IMR-90 (cell line): ENCODE results near the gene SLC9A3. TPM values are rescaled to one million over a fixed set of nuclear protein-coding genes. Genes with fewer than 3 reads are reported as not detected.

Experiments
- ATAC-seq: fragments of 200-7000 bp; cut with Tn5 transposase; 2 replicates; pipeline ENCODE4 v1.9.1; 2020; ENCODE audit warnings: low read depth, mild to moderate bottlenecking, moderate library complexity
- BruUV-seq: library from RNA; stranded (reverse); fragments of 400-500 nt; replicated peaks from 2 replicates; lab custom pipeline; 2021; lab: Mats Ljungman, UMichigan
- CTCF ChIA-PET: fragments of 300-600 bp; formaldehyde crosslinking; extraction: SDS; loops from one replicate; lab custom pipeline; 2021; ENCODE audit warnings: antibody characterized with exemption; lab: Yijun Ruan, JAX
- POLR2A ChIA-PET: fragments of 300-600 bp; sonication (Branson Sonifier 250); formaldehyde crosslinking; loops from one replicate; lab custom pipeline; 2022; ENCODE audit warnings: antibody characterized with exemption; ENCODE audit not compliant: unreplicated experiment; lab: Charles Lee
- DNase-seq: peaks from one replicate; pipeline ENCODE4 v3.0.0; 2013
- H2AFZ ChIP-seq: replicated peaks from 2 replicates; pipeline ENCODE3; 2013; ENCODE audit warnings: low read length, mild to moderate bottlenecking; ENCODE audit not compliant: poor library complexity
- H2AK5ac ChIP-seq: 2 replicates; pipeline ENCODE4 v1.6.1; 2013; ENCODE audit warnings: low read depth, low read length, inconsistent platforms
- H2AK9ac ChIP-seq: replicated peaks from 2 replicates; pipeline ENCODE3; 2013; ENCODE audit warnings: mild to moderate bottlenecking, low read depth, low read length, moderate library complexity; ENCODE audit not compliant: poor library complexity
- H2BK120ac ChIP-seq: 2 replicates; pipeline ENCODE4 v1.6.1; 2013; ENCODE audit warnings: low read depth, low read length, inconsistent platforms
- H2BK15ac ChIP-seq: 3 replicates; pipeline ENCODE4 v1.6.1; 2013; ENCODE audit warnings: low read depth, low read length, inconsistent platforms
- H2BK20ac ChIP-seq: 2 replicates; pipeline ENCODE4 v1.6.1; 2013; ENCODE audit warnings: low read depth, mild to moderate bottlenecking, inconsistent platforms, low read length, moderate library complexity
- H2BK5ac ChIP-seq: 2 replicates; pipeline ENCODE4 v1.6.1; 2013; ENCODE audit warnings: mild to moderate bottlenecking, low read depth, low read length, inconsistent platforms; ENCODE audit not compliant: poor library complexity, severe bottlenecking
- H3K14ac ChIP-seq: replicated peaks from 2 replicates; pipeline ENCODE4 v1.6.1; 2013; ENCODE audit warnings: low read depth, low read length, inconsistent platforms
- H3K18ac ChIP-seq: 2 replicates; pipeline ENCODE4 v1.6.1; 2013; ENCODE audit warnings: low read depth, low read length, control low read depth
- H3K23ac ChIP-seq: 2 replicates; pipeline ENCODE4 v1.6.1; 2013; ENCODE audit warnings: low read depth, low read length, inconsistent platforms
- H3K27ac ChIP-seq: 2 replicates; pipeline ENCODE4 v1.5.1; 2013; ENCODE audit warnings: mild to moderate bottlenecking, control low read depth, low read length; ENCODE audit not compliant: insufficient read depth
- H3K27me3 ChIP-seq: 2 replicates; pipeline ENCODE4 v1.6.1; 2013; ENCODE audit warnings: low read length; ENCODE audit not compliant: control insufficient read depth, insufficient read depth
- H3K36me3 ChIP-seq: 2 replicates; pipeline ENCODE4 v1.6.1; 2013; ENCODE audit warnings: low read length, mixed read lengths; ENCODE audit not compliant: control insufficient read depth, insufficient read depth
- H3K4ac ChIP-seq: 2 replicates; pipeline ENCODE4 v1.6.1; 2013; ENCODE audit warnings: low read depth, low read length, inconsistent platforms
- H3K4me1 ChIP-seq: 2 replicates; pipeline ENCODE4 v1.6.1; 2013; ENCODE audit warnings: low read length, mixed read lengths; ENCODE audit not compliant: control insufficient read depth, insufficient read depth
- H3K4me2 ChIP-seq: 2 replicates; pipeline ENCODE4 v1.6.1; 2013; ENCODE audit warnings: low read depth, mild to moderate bottlenecking, control low read depth, low read length, moderate library complexity
- H3K4me3 ChIP-seq: 2 replicates; pipeline ENCODE4 v1.5.1; 2013; ENCODE audit warnings: low read depth, mild to moderate bottlenecking, control low read depth, low read length, moderate library complexity; ENCODE audit not compliant: insufficient read depth
- H3K56ac ChIP-seq: 2 replicates; pipeline ENCODE4 v1.6.1; 2013; ENCODE audit warnings: low read length, inconsistent platforms; ENCODE audit not compliant: insufficient read depth; ENCODE audit errors: extremely low read depth
- H3K79me1 ChIP-seq, 2 experiments: 2 replicates each; pipeline ENCODE4 v1.6.1; 2013; ENCODE audit warnings: low read length in 2 of 2, inconsistent platforms in 1 of 2, low read depth in 1 of 2
- H3K9ac ChIP-seq: 2 replicates; pipeline ENCODE4 v1.6.1; 2013; ENCODE audit warnings: low read depth, low read length, control low read depth
- H3K9me1 ChIP-seq: 2 replicates; pipeline ENCODE4 v1.6.1; 2013; ENCODE audit warnings: low read length, inconsistent platforms; ENCODE audit not compliant: insufficient read depth
- H3K9me3 ChIP-seq: 2 replicates; pipeline ENCODE4 v1.6.1; 2013; ENCODE audit warnings: low read length; ENCODE audit not compliant: control insufficient read depth, insufficient read depth
- H4K20me1 ChIP-seq: 2 replicates; pipeline ENCODE4 v1.6.1; 2013; ENCODE audit warnings: low read length, inconsistent platforms; ENCODE audit not compliant: insufficient read depth
- H4K5ac ChIP-seq: 2 replicates; pipeline ENCODE4 v1.6.1; 2013; ENCODE audit warnings: mild to moderate bottlenecking, low read depth, low read length, control low read depth
- H4K8ac ChIP-seq, 2 experiments: 2 replicates each; pipeline ENCODE4 v1.6.1; 2013; ENCODE audit warnings: low read depth in 2 of 2, low read length in 2 of 2, control low read depth in 1 of 2, inconsistent platforms in 1 of 2
- H4K91ac ChIP-seq: 2 replicates; pipeline ENCODE4 v1.6.1; 2013; ENCODE audit warnings: low read depth, low read length, inconsistent platforms; ENCODE audit not compliant: insufficient read depth
- BHLHE40 ChIP-seq: fragments of 150-350 bp; IDR thresholded peaks from 2 replicates; pipeline ENCODE4 v1.6.1; 2016; ENCODE audit warnings: mild to moderate bottlenecking, low read depth, low read length
- CEBPB ChIP-seq: IDR thresholded peaks from 2 replicates; pipeline ENCODE4 v1.6.1; 2012; ENCODE audit warnings: low read depth, low read length, improper control_type of control experiment
- CHD1 ChIP-seq: IDR thresholded peaks from 2 replicates; pipeline ENCODE4 v1.6.1; 2012; ENCODE audit warnings: low read depth, low read length, improper control_type of control experiment
- ELK1 ChIP-seq: fragments of 150-350 bp; IDR thresholded peaks from 2 replicates; pipeline ENCODE4 v1.6.1; 2016; ENCODE audit warnings: low read depth, mild to moderate bottlenecking, low read length, moderate library complexity, borderline replicate concordance
- FOS ChIP-seq: fragments of 150-350 bp; IDR thresholded peaks from 2 replicates; pipeline ENCODE4 v1.6.1; 2016; ENCODE audit warnings: low read depth, low read length
- MXI1 ChIP-seq: IDR thresholded peaks from 2 replicates; pipeline ENCODE4 v1.6.1; 2012; ENCODE audit warnings: low read depth, mild to moderate bottlenecking, low read length, moderate library complexity, borderline replicate concordance
- NFE2L2 ChIP-seq: fragments of 150-350 bp; IDR thresholded peaks from 2 replicates; pipeline ENCODE4 v1.6.1; 2016; ENCODE audit warnings: low read depth, mild to moderate bottlenecking, low read length
- POLR2A ChIP-seq: IDR thresholded peaks from 2 replicates; pipeline ENCODE4 v1.6.1; 2012; ENCODE audit warnings: mild to moderate bottlenecking, low read depth, low read length
- RAD21 ChIP-seq: IDR thresholded peaks from 2 replicates; pipeline ENCODE4 v1.6.1; 2012; ENCODE audit warnings: low read length, improper control_type of control experiment
- WGBS, 2 experiments: methylation state at CpG; one replicate each; pipeline versions ENCODE4 v1.1.5 to v1.1.7; 2013; ENCODE audit warnings: missing lambda C conversion rate in 2 of 2; ENCODE audit not compliant: insufficient read length in 1 of 2; ENCODE audit errors: extremely low coverage in 2 of 2; 5-methylcytosine and 5-hydroxymethylcytosine counted together
- dilution Hi-C: fragments of 300-500 bp; cut with HindIII; formaldehyde crosslinking; loops from one replicate; pipeline ENCODE4 v1.14.3; 2018; ENCODE audit warnings: low sequenced_read_pairs; ENCODE audit not compliant: unreplicated experiment
- in situ Hi-C: fragments of 300-500 bp; cut with MboI; formaldehyde crosslinking; loops from 3 replicates; pipeline ENCODE4 v1.14.3; 2019; ENCODE audit warnings: low sequenced_read_pairs, inconsistent platforms, mixed read lengths
- intact Hi-C: fragments of 100-400 bp; cut with micrococcal nuclease; formaldehyde crosslinking; loops from 2 replicates; pipeline ENCODE4 v1.10.0; 2022
- polyA plus RNA-seq, 3 experiments: library from polyadenylated mRNA; depleted of rRNA; stranded (reverse); fragments of >200 nt; gene quantifications; 2 replicates each; pipeline ENCODE4 v1.2.3, GENCODE V29; 2012; ENCODE audit warnings: low replicate concordance in 1 of 3
- total RNA-seq: library from RNA; depleted of rRNA; stranded (reverse); fragments of >200 nt; gene quantifications from 2 replicates; pipeline ENCODE4 v1.2.3, GENCODE V29; 2012
- TF ChIP-seq, protein P1 (sequence below): fragments of 150-350 bp; IDR thresholded peaks from 2 replicates; pipeline ENCODE4 v1.6.1; 2017; ENCODE audit warnings: mild to moderate bottlenecking, antibody characterized with exemption, low read length, low read depth

Gene SLC9A3
- total and polyA plus RNA-seq, 2 of the 4 experiments (the other 2 are of a cell fraction), result 0.72 to 1.5 TPM

DNA sequence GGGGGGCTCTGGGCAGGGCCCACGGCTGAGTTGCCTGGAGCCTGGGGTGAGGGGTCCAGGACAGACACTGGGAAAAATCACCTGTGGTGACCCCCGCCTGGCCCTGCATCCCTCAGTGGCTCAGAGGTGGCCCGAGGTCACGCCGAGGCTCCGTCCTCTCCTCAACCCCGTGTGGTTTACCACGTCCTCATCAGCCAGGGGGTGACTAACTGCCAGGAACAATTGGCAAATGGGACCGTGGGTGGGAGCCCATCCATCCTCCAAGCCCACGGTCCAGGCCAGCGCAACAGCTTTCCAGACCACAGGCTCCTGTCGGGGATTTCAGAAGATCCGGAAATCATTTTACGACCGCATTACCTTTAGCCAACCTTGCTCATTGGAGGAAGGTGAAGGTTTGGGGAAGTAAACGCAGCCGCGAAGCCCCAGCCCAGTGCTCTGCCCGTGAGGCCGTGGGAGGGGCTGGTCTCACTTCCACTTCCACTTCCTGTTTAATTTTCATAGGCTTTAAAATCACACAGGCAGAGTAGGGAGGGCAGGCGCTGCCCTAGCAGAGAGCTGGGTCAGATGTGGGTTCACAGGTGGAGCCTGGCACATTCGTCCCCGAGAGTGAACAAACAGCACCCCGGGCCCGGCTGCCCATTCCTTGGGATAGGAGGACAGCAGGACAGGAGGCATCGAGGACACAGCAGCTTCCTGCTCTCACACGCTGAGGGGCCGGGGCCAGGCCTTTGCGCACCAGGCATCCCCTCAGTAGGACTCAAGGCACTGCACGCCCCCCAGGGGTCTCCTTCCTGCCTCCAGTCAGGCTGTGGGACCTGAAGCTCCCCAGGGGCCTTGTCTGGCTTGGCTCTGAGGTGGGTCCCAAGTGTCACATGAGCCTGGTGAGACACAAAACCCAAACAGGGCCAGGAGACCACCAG, 19.8 kb upstream of the SLC9A3 start:
- DNase-seq, result no peak
- Histone ChIP-seq H3K9me1 (no peaks in the 10 kb centered on the region), H2AK5ac (no peak overlapping the region), H3K14ac (no peak overlapping the region), H3K4ac (no peak overlapping the region), H3K9me3 (peaks cover 2% of the 10 kb centered on the region; the same call in 1 of the 2 replicates), H2AFZ (no peak overlapping the region), H3K79me1 (no peaks in the 10 kb centered on the region), H3K27ac (no peak overlapping the region), H3K4me3 (no peak overlapping the region), H3K4me2 (no peak overlapping the region), H4K5ac (no peak overlapping the region), H2BK20ac (no peak overlapping the region), H4K20me1 (no peaks in the 10 kb centered on the region), H2AK9ac (no peak overlapping the region), H3K27me3 (peaks cover 27% of the 10 kb centered on the region), H4K8ac (no peak overlapping the region), H4K91ac (no peak overlapping the region), H2BK120ac (no peak overlapping the region), H3K23ac (no peak overlapping the region), H3K36me3 (no peaks in the 10 kb centered on the region), H3K18ac (no peak overlapping the region), H2BK15ac (no peak overlapping the region), H2BK5ac (no peak overlapping the region), H3K9ac (no peak overlapping the region), H3K4me1 (peaks cover 3% of the 10 kb centered on the region; the same call in 1 of the 2 replicates), H3K56ac (no peak overlapping the region)
- POLR2A ChIA-PET, result no interaction called here
- no peak for TF ChIP-seq CHD1
- TF ChIP-seq FOS, result no peak
- TF ChIP-seq RAD21, result no peak
- no peak for TF ChIP-seq MXI1
- no peak for TF ChIP-seq NFE2L2
- no peak for TF ChIP-seq ELK1
- TF ChIP-seq BHLHE40, result no peak
- no peak for TF ChIP-seq CEBPB
- TF ChIP-seq, protein P1, sequence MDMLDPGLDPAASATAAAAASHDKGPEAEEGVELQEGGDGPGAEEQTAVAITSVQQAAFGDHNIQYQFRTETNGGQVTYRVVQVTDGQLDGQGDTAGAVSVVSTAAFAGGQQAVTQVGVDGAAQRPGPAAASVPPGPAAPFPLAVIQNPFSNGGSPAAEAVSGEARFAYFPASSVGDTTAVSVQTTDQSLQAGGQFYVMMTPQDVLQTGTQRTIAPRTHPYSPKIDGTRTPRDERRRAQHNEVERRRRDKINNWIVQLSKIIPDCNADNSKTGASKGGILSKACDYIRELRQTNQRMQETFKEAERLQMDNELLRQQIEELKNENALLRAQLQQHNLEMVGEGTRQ, result no peak
- TF ChIP-seq POLR2A, result no peak
- no peak for ATAC-seq
- dilution Hi-C loops, result no loop called here
- in situ Hi-C loops, result no loop called here
- intact Hi-C loops, result no loop called here
- BruUV-seq, result no TSS peak
- WGBS, 2 experiments, result 69% methylated on average over 15 of the region's 30 CpGs; no CpG with 5 or more reads in 1 of the 2 experiments
- CTCF ChIA-PET, result no interaction called here
